Thoracic aorta (tissue), 2 donors: ENCODE data around the gene ENTPD8. TPM values are rescaled to one million over a fixed set of nuclear protein-coding genes. Genes with fewer than 3 reads are reported as not detected.

Experiments
- ATAC-seq: fragments of 150-250 bp; one replicate; pipeline ENCODE4 v1.8.0; 2017; ENCODE audit warnings: low read depth; ENCODE audit not compliant: insufficient number of reproducible peaks, low FRiP score
- DNase-seq: peaks from one replicate; pipeline ENCODE4 v3.0.0-alpha.2; 2020; ENCODE audit warnings: low spot score
- H3K27ac ChIP-seq, 2 donors: fragments of 200-600 bp; sonication (generic); 1 replicate in 1 of 2; 2 replicates in 1 of 2; pipeline ENCODE4 v1.5.1; 2016; ENCODE audit warnings: mild to moderate bottlenecking in 2 of 2, moderate library complexity in 2 of 2
- H3K27me3 ChIP-seq: fragments of 200-600 bp; sonication (generic); replicated peaks from 2 replicates; pipeline ENCODE4 v1.6.0; 2016; ENCODE audit warnings: mild to moderate bottlenecking; ENCODE audit not compliant: insufficient read depth
- H3K36me3 ChIP-seq: fragments of 200-600 bp; sonication (generic); one replicate; pipeline ENCODE4 v1.5.1; 2016
- H3K4me1 ChIP-seq, 2 donors: fragments of 200-600 bp; sonication (generic); 1 replicate in 1 of 2; 2 replicates in 1 of 2; pipeline versions ENCODE4 v1.5.1 to v1.6.0; 2016; ENCODE audit warnings: low read depth in 2 of 2, mild to moderate bottlenecking in 1 of 2; ENCODE audit not compliant: control insufficient read depth in 1 of 2
- H3K4me3 ChIP-seq: fragments of 200-600 bp; sonication (generic); 2 replicates; pipeline ENCODE4 v1.5.1; 2016; ENCODE audit warnings: mild to moderate bottlenecking
- H3K9me3 ChIP-seq: fragments of 200-600 bp; sonication (generic); 2 replicates; pipeline ENCODE4 v1.5.1; 2016
- total RNA-seq, 2 donors: library from RNA; depleted of rRNA; stranded (reverse); fragments of >200 nt; gene quantifications; one replicate each; pipeline versions ENCODE4 v1.1.0 to v1.2.3, GENCODE V29; 2016
- TF ChIP-seq, protein P1 (sequence below): fragments of 200-600 bp; sonication (generic); IDR thresholded peaks from one replicate; pipeline ENCODE4 v1.5.1; 2019; ENCODE audit warnings: antibody characterized with exemption

Gene ENTPD8
- total RNA-seq, 2 donors from 2014 or later: not detected

GRCh38 chr9:137486545-137487453 lies 45.6 kb upstream of the ENTPD8 start:
- Histone ChIP-seq H3K9me3 (no peaks in the 10 kb centered on the region), H3K36me3 (no peaks in the 10 kb centered on the region), H3K27me3 (no peaks in the 10 kb centered on the region), H3K4me3 (no peak overlapping the region), H3K27ac (no peak overlapping the region), H3K4me1 (peaks cover 6 to 8% of the 10 kb centered on the region in 2 donors)
- no peak for DNase-seq
- TF ChIP-seq, protein P1, sequence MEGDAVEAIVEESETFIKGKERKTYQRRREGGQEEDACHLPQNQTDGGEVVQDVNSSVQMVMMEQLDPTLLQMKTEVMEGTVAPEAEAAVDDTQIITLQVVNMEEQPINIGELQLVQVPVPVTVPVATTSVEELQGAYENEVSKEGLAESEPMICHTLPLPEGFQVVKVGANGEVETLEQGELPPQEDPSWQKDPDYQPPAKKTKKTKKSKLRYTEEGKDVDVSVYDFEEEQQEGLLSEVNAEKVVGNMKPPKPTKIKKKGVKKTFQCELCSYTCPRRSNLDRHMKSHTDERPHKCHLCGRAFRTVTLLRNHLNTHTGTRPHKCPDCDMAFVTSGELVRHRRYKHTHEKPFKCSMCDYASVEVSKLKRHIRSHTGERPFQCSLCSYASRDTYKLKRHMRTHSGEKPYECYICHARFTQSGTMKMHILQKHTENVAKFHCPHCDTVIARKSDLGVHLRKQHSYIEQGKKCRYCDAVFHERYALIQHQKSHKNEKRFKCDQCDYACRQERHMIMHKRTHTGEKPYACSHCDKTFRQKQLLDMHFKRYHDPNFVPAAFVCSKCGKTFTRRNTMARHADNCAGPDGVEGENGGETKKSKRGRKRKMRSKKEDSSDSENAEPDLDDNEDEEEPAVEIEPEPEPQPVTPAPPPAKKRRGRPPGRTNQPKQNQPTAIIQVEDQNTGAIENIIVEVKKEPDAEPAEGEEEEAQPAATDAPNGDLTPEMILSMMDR: no peak
- no peak for ATAC-seq

GRCh38 chr9:137486141-137486490 lies 45.0 kb upstream of the ENTPD8 start:
- H3K9me3 ChIP-seq: no peaks in the 10 kb centered on the region
- DNase-seq (no peak), ATAC-seq (no peak)
- H3K4me3 ChIP-seq: no peak overlapping the region
- TF ChIP-seq, protein P1: no peak
- H3K36me3 ChIP-seq: no peaks in the 10 kb centered on the region
- H3K27ac ChIP-seq: no peak overlapping the region
- H3K27me3 ChIP-seq: no peaks in the 10 kb centered on the region
- peaks cover 6 to 11% of the 10 kb centered on the region in 2 donors for H3K4me1 ChIP-seq

GRCh38 chr9:137485343-137486140 lies 44.4 kb upstream of the ENTPD8 start:
- no peak overlapping the region for H3K27ac ChIP-seq
- H3K36me3 ChIP-seq: no peaks in the 10 kb centered on the region
- no peaks in the 10 kb centered on the region for H3K9me3 ChIP-seq
- DNase-seq (no peak), ATAC-seq (no peak)
- TF ChIP-seq, protein P1: no peak
- H3K4me3 ChIP-seq: no peak overlapping the region
- peaks cover 6 to 11% of the 10 kb centered on the region in 2 donors for H3K4me1 ChIP-seq
- no peaks in the 10 kb centered on the region for H3K27me3 ChIP-seq

GRCh38 chr9:137484551-137485315 lies 43.6 kb upstream of the ENTPD8 start:
- Histone ChIP-seq H3K27me3 (no peaks in the 10 kb centered on the region), H3K4me3 (no peak overlapping the region), H3K36me3 (no peaks in the 10 kb centered on the region), H3K27ac (no peak overlapping the region), H3K4me1 (peaks cover 6 to 11% of the 10 kb centered on the region in 2 donors), H3K9me3 (no peaks in the 10 kb centered on the region)
- TF ChIP-seq, protein P1: no peak
- no peak for ATAC-seq
- DNase-seq: no peak
